ENCODE measurements around the gene TET1. TPM values are rescaled to one million over a fixed set of nuclear protein-coding genes. Genes with fewer than 3 reads are reported as not detected.

Gene TET1
- total RNA-seq, 1 donor from 2014 or later = 1.2 TPM

- DNase-seq (ENCODE audit: low read depth) = no peak
- Histone ChIP-seq H3K27me3 (ENCODE audit: control insufficient read depth, insufficient read depth, low read length) (no peaks in the 10 kb centered on the region), H3K4me3 (ENCODE audit: low read depth, low read length) (no peak overlapping the region), H3K36me3 (ENCODE audit: control insufficient read depth, insufficient read depth, low read length) (no peaks in the 10 kb centered on the region)
- TF ChIP-seq CTCF (IDR thresholded peaks at IDR 0.05; ENCODE audit: insufficient read depth, low read length, poor library complexity, severe bottlenecking) = no peak
Measured at GRCh38 chr10:68586606-68587305, 26.6 kb downstream of the TET1 start.

- no peaks in the 10 kb centered on the region for H3K36me3 ChIP-seq (ENCODE audit: control insufficient read depth, insufficient read depth, low read length)
- H3K4me3 ChIP-seq (ENCODE audit: low read depth, low read length) = no peak overlapping the region
- TF ChIP-seq CTCF (IDR thresholded peaks at IDR 0.05; ENCODE audit: insufficient read depth, low read length, poor library complexity, severe bottlenecking) = no peak
- peak; percentile 29 for DNase-seq (ENCODE audit: low read depth)
- no peaks in the 10 kb centered on the region for H3K27me3 ChIP-seq (ENCODE audit: control insufficient read depth, insufficient read depth, low read length)
Measured at GRCh38 chr10:68594405-68594804, 34.3 kb downstream of the TET1 start.

- Histone ChIP-seq H3K27me3 (ENCODE audit: control insufficient read depth, insufficient read depth, low read length) (no peaks in the 10 kb centered on the region), H3K4me3 (ENCODE audit: low read depth, low read length) (no peak overlapping the region), H3K36me3 (ENCODE audit: control insufficient read depth, insufficient read depth, low read length) (no peaks in the 10 kb centered on the region)
- no peak for DNase-seq (ENCODE audit: low read depth)
- TF ChIP-seq CTCF (IDR thresholded peaks at IDR 0.05; ENCODE audit: insufficient read depth, low read length, poor library complexity, severe bottlenecking) = no peak
Measured at GRCh38 chr10:68595513-68595912, 35.4 kb downstream of the TET1 start.

- no peak for TF ChIP-seq CTCF (IDR thresholded peaks at IDR 0.05; ENCODE audit: insufficient read depth, low read length, poor library complexity, severe bottlenecking)
- Histone ChIP-seq H3K36me3 (ENCODE audit: control insufficient read depth, insufficient read depth, low read length) (no peaks in the 10 kb centered on the region), H3K4me3 (ENCODE audit: low read depth, low read length) (no peak overlapping the region), H3K27me3 (ENCODE audit: control insufficient read depth, insufficient read depth, low read length) (no peaks in the 10 kb centered on the region)
- no peak for DNase-seq (ENCODE audit: low read depth)
Measured at GRCh38 chr10:68597407-68597806, 37.3 kb downstream of the TET1 start.

- no peak for DNase-seq (ENCODE audit: low read depth)
- no peak for TF ChIP-seq CTCF (IDR thresholded peaks at IDR 0.05; ENCODE audit: insufficient read depth, low read length, poor library complexity, severe bottlenecking)
- Histone ChIP-seq H3K4me3 (ENCODE audit: low read depth, low read length) (peak overlapping the region; percentile 7), H3K36me3 (ENCODE audit: control insufficient read depth, insufficient read depth, low read length) (no peaks in the 10 kb centered on the region), H3K27me3 (ENCODE audit: control insufficient read depth, insufficient read depth, low read length) (no peaks in the 10 kb centered on the region)
Measured at GRCh38 chr10:68598978-68599770, 39.0 kb downstream of the TET1 start.

Measured in kidney epithelial cell (primary cell).